Measurements from ENCODE around the gene CDADC1. TPM values are rescaled to one million over a fixed set of nuclear protein-coding genes. Genes with fewer than 3 reads are reported as not detected.

The CDADC1 gene
- 8.3 TPM for total RNA-seq

- DNase-seq (ENCODE audit: low spot score) (peak; percentile 98), ATAC-seq (peak; percentile 94)
Measured at GRCh38 chr13:49247643-49248621, at the start of gene CDADC1. Gene CDADC1 (plus strand): TSS chr13:49247925. CDS start chr13:49248038, 113 bp downstream.

GRCh38 chr13:49206641-49207040 lies 41.1 kb upstream of the CDADC1 start:
- ATAC-seq (no peak), DNase-seq (ENCODE audit: low spot score) (no peak)

- DNase-seq (ENCODE audit: low spot score) (no peak), ATAC-seq (no peak)
Measured at GRCh38 chr13:49208619-49209018, 39.1 kb upstream of the CDADC1 start.

- ATAC-seq (no peak), DNase-seq (ENCODE audit: low spot score) (no peak)
Measured at GRCh38 chr13:49210114-49210513, 37.6 kb upstream of the CDADC1 start.

DNA sequence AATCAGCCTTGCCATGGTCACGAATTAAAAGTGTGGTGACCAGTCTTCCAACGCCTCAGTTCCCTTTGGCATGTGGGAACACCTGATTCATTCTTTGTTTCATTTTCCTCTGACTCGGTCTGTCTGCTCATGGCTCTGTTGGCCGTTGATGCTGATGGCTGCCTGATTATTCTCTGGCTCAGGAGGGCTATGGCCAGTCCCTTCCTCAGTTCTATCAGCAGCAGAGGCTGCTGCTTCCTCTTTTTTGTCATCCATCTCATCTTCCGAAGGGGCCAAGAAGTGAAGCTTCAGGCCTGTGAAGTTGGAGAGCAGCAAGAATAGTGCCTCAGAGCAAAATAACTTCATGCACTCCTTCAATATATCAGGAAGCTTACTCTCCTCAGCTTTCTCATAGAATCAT lies 37.1 kb upstream of the CDADC1 start:
- no peak for ATAC-seq
- DNase-seq (ENCODE audit: low spot score): no peak

GRCh38 chr13:49213539-49213938 lies 34.2 kb upstream of the CDADC1 start:
- no peak for DNase-seq (ENCODE audit: low spot score)

DNA sequence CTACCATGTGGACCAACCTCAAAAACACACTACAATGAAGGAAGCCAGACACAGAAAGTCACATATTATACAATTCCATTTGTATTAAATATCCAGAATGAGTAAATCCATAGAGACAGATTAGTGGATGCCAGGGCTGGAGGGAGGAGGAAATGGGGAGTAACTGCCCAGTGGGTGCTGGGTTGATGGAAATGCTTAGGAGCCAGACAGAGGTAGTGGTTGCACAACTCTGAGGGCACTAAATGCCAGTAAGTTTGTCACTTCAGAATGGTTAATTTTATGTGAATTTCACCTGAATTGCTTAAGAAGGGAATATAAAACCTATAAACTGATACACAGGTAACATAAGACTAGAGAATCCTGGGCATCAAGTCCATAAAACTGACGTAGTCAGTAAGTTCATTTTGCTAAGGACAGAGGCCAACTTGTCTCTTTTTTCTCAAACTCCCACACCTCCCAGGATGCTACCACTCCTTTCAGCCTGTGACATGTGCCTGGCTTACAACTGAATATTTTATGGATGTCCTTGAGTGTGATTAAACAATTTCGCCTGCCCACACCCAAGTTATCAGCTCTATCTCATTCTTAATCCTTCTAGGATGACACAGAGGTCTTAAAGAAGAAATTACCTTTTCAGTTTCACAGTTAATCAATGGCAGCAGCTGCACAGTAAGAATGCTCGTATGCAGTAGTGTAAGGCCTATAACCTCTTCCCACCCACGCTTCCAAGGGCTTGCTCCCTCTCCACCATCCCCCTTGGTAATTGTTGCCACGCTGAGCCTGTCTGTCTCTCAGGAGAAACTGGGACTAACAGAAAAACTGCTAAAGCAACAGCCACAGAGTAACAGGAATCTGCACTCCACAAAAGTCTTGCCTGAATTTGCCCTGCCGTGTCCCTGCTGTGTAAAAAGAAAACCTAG lies 33.5 kb upstream of the CDADC1 start:
- DNase-seq (ENCODE audit: low spot score) (no peak), ATAC-seq (peak; percentile 48)

More at GRCh38 chr13:49213539-49213938, 34.2 kb upstream of the CDADC1 start:
- no peak for ATAC-seq

DNA sequence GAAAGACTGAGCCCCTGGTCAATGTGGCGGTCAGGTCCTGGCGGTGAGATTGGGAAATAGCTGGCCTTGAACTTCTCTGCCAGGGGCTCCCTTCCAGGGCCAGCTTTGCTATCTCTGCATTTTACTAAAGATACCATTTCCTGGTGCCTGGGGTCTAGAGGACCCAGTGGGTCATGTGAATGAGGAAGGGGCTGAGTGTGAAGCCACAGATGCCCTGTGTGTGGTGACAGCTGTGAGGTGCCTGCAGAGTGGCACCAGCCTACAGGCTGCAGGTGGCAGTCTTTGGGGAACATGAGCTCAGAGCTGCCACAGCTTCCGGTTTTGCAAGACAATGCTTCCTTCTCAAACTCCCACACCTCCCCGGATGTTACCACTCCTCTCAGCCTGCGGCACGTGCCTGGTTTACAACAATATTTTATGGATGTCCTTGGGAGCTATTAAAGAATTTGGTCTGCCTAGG lies 32.8 kb upstream of the CDADC1 start:
- ATAC-seq: peak; percentile 77
- DNase-seq (ENCODE audit: low spot score): peak; percentile 67

GRCh38 chr13:49216334-49216733 lies 31.4 kb upstream of the CDADC1 start:
- ATAC-seq: no peak
- no peak for DNase-seq (ENCODE audit: low spot score)

- DNase-seq (ENCODE audit: low spot score): no peak
Measured at GRCh38 chr13:49217962-49218492, 29.7 kb upstream of the CDADC1 start.

GRCh38 chr13:49218493-49219051 lies 29.2 kb upstream of the CDADC1 start:
- ATAC-seq (no peak), DNase-seq (ENCODE audit: low spot score) (no peak)

More at GRCh38 chr13:49217962-49218492, 29.7 kb upstream of the CDADC1 start:
- no peak for ATAC-seq

- DNase-seq (ENCODE audit: low spot score) (no peak), ATAC-seq (no peak)
Measured at GRCh38 chr13:49219647-49220035, 28.1 kb upstream of the CDADC1 start.

- ATAC-seq (peak; percentile 83), DNase-seq (ENCODE audit: low spot score) (no peak)
Measured at GRCh38 chr13:49220036-49220855, 27.5 kb upstream of the CDADC1 start, which contains the start of gene MLNR. Gene MLNR (plus strand): TSS chr13:49220338. CDS start chr13:49220338, 0 bp downstream.

GRCh38 chr13:49220856-49221589 lies 26.7 kb upstream of the CDADC1 start:
- ATAC-seq (no peak), DNase-seq (ENCODE audit: low spot score) (no peak)

DNA sequence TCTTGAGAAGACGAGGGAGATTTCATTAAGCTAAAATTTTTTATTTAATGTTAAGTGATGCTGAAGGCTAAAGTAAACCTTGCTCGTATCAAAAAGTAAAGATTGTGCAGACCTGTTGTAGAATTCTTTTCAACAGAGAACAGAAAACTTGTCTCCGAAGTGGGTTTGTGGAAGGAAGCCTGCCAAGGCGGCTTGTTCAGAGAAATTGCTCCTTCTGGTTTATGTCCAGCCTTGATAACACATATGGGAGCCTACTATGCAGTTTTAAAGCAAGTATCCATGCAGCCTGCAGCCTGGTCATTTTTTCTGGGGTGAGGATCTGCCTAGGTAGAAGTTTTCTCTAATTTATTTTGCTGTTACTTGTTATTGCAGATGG lies 26.1 kb upstream of the CDADC1 start:
- no peak for ATAC-seq
- DNase-seq (ENCODE audit: low spot score): no peak

GRCh38 chr13:49225223-49226042 lies 22.3 kb upstream of the CDADC1 start:
- DNase-seq (ENCODE audit: low spot score): peak; percentile 65
- ATAC-seq: peak; percentile 92

DNA sequence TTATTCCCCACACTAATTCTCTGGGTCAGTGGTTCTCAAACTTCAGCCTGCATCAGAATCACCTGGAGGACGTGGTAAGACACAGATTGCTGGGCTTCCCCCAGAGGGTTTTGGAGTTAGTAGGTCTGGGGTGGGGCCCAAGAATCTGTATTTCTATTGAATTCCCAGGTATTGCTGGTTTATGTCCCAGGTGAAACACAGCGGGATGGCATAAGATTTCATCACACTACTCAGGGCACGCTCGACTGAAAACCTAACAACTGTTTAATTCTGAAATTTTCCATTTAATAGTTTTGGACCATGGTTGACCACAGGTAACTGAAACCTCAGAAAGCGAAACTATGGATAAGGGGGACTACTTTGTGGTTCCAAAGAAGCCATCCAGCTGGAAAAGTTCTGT lies 21.1 kb upstream of the CDADC1 start:
- no peak for DNase-seq (ENCODE audit: low spot score)
- no peak for ATAC-seq

GRCh38 chr13:49234741-49235140 lies 13.0 kb upstream of the CDADC1 start:
- peak; percentile 80 for ATAC-seq
- DNase-seq (ENCODE audit: low spot score): no peak
